Measurements from ENCODE around the gene SP9. TPM values are rescaled to one million over a fixed set of nuclear protein-coding genes. Genes with fewer than 3 reads are reported as not detected.
A peak's percentile ranks its signal among the peaks of the same experiment; 100 is the strongest.

Gene SP9
- total RNA-seq, 1 donor = not detected

DNA sequence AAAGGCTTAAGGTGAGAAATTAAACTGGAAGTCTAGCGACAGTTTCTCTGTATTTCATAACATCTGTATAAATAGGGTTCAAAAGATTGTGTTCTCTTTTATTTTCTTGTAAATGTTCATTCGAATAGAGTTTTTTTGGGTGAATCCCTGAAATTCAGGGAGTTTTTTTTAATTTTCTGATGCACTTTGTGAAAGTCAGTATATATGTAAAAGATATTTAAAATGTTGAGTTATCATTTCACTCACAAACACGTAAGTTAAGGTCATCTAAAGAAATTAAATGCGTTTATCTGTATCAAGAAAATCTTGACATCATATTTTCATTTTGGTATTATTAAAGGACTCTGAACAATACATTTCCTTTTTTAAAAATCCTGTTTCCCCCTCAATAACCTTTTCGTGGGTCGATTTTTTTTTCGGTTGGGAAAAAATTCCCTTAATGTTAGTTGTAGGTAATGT, 3.4 kb downstream of the SP9 start:
- no peak overlapping the region for H3K4me2 ChIP-seq (ENCODE audit: insufficient read depth, low read length)
- H3K4me1 ChIP-seq (ENCODE audit: insufficient read depth, low read length) = peaks cover 17% of the 10 kb centered on the region

DNA sequence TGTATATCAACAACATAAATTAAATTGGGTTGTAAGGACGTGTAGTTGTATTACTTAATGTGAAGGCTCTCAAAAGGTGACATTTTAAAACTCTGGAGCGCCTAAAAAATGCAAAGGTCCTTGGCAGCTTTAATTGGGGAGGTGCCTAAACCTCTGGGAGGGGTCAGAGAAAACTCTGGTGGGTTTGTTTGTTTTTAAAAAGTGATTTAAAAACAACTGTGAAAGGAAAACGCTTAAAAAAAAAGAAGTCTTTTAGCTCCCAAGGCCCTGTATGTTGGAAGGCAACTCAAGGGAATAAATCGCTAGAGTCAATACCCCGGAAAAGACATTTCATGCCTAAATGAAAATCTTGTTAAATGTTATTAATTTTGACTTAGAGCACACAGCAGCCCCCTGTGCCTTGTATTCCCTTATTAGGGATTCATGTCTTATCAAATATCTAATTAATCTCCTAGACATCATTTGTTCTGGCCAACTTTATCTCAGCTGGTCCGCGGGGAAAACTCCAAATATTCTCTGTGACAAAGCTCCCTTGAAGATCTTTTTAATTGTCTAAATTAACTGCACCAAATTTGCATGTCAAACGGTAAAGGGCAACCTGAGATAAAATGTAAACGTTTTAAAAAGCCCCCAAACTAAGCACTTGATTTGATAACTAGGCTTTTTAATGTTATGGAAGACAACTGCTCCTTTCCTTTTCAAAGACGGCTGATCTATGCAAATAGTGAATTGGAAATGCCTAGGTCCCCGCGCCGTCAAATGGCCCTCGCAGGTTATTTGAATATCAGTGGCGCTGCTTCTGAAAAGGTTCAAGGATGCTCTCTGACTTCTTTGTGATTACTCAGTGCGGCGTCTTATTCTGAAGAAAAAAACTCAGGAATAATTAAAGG, 4.2 kb downstream of the SP9 start:
- peaks cover 6% of the 10 kb centered on the region for H4K20me1 ChIP-seq (ENCODE audit: insufficient read depth, low read length)
- H3K4me1 ChIP-seq (ENCODE audit: insufficient read depth, low read length) = peaks cover 12% of the 10 kb centered on the region
- H3K79me2 ChIP-seq (ENCODE audit: insufficient read depth, low read length) = no peaks in the 10 kb centered on the region
- H3K27ac ChIP-seq (ENCODE audit: low read depth, low read length) = no peak overlapping the region
- no peaks in the 10 kb centered on the region for H3K36me3 ChIP-seq (ENCODE audit: insufficient read depth, low read length)
- H3K9me3 ChIP-seq (ENCODE audit: low read depth, low read length) = no peaks in the 10 kb centered on the region
- DNase-seq (ENCODE audit: insufficient read length, low spot score, missing footprints) = peak; percentile 75
- H3K27me3 ChIP-seq (ENCODE audit: insufficient read depth, low read length) = peaks cover 98% of the 10 kb centered on the region
- H2AFZ ChIP-seq (ENCODE audit: low read length) = no peak overlapping the region
- no peak overlapping the region for H3K4me2 ChIP-seq (ENCODE audit: insufficient read depth, low read length)
- no peak overlapping the region for H3K4me3 ChIP-seq (ENCODE audit: insufficient read depth, low read length)
- TF ChIP-seq, protein P1, sequence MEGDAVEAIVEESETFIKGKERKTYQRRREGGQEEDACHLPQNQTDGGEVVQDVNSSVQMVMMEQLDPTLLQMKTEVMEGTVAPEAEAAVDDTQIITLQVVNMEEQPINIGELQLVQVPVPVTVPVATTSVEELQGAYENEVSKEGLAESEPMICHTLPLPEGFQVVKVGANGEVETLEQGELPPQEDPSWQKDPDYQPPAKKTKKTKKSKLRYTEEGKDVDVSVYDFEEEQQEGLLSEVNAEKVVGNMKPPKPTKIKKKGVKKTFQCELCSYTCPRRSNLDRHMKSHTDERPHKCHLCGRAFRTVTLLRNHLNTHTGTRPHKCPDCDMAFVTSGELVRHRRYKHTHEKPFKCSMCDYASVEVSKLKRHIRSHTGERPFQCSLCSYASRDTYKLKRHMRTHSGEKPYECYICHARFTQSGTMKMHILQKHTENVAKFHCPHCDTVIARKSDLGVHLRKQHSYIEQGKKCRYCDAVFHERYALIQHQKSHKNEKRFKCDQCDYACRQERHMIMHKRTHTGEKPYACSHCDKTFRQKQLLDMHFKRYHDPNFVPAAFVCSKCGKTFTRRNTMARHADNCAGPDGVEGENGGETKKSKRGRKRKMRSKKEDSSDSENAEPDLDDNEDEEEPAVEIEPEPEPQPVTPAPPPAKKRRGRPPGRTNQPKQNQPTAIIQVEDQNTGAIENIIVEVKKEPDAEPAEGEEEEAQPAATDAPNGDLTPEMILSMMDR (IDR thresholded peaks at IDR 0.05; ENCODE audit: extremely low read depth, low read depth, low read length) = no peak

More for the DNA sequence above, 3.4 kb downstream of the SP9 start:
- Histone ChIP-seq H4K20me1 (ENCODE audit: insufficient read depth, low read length) (peaks cover 6% of the 10 kb centered on the region), H2AFZ (ENCODE audit: low read length) (no peak overlapping the region), H3K4me3 (ENCODE audit: insufficient read depth, low read length) (no peak overlapping the region), H3K9me3 (ENCODE audit: low read depth, low read length) (no peaks in the 10 kb centered on the region), H3K27ac (ENCODE audit: low read depth, low read length) (no peak overlapping the region), H3K79me2 (ENCODE audit: insufficient read depth, low read length) (no peaks in the 10 kb centered on the region), H3K27me3 (ENCODE audit: insufficient read depth, low read length) (peaks cover 98% of the 10 kb centered on the region), H3K36me3 (ENCODE audit: insufficient read depth, low read length) (no peaks in the 10 kb centered on the region)
- DNase-seq (ENCODE audit: insufficient read length, low spot score, missing footprints) = peak; percentile 83
- TF ChIP-seq, protein P1 (IDR thresholded peaks at IDR 0.05; ENCODE audit: extremely low read depth, low read depth, low read length) = no peak

DNA sequence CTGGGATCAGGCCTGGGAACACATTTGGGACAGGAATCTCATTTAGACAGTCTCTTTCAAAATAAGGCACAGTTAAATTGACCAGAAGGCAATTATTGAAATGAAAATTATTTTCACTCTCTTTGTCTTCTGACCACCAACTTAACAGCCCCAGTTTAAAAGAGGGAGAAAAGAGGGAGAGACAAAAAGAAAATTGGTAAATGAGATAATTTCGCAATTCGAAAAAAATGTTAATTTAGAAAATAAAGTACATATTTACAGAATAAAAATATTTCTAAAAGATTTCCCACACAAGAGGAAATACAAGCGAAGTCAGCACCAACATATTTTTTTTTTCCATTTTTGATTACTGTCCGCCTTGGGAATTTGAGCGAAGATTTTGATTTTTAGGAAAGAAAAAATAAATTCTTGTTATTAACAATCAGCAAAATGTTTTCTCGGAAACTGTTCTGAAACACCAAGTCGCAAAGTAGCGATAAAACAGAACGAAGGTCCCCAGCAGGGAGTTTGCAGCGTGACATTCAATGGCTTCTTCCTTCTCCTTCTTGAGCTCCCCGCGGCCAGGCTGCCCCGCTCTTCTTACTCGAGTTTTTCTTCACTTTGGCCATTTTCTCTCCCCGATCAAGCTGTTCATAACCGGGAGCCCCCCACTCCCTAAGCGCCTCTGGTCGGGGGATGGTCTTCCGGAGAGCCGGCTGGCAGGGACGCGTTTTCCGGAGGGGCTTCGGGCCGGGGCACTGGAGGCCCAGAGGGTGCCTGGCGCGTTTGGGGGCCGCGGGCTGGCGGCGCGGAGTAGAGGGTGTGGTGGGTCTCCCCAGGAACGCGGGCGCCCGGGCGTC, 5.0 kb downstream of the SP9 start:
- Histone ChIP-seq H2AFZ (ENCODE audit: low read length) (no peak overlapping the region), H3K79me2 (ENCODE audit: insufficient read depth, low read length) (no peaks in the 10 kb centered on the region), H3K27me3 (ENCODE audit: insufficient read depth, low read length) (peaks cover 99% of the 10 kb centered on the region), H4K20me1 (ENCODE audit: insufficient read depth, low read length) (peaks cover 6% of the 10 kb centered on the region), H3K27ac (ENCODE audit: low read depth, low read length) (no peak overlapping the region), H3K36me3 (ENCODE audit: insufficient read depth, low read length) (no peaks in the 10 kb centered on the region), H3K4me3 (ENCODE audit: insufficient read depth, low read length) (no peak overlapping the region), H3K4me2 (ENCODE audit: insufficient read depth, low read length) (peak overlapping the region; percentile 56), H3K9me3 (ENCODE audit: low read depth, low read length) (no peaks in the 10 kb centered on the region), H3K4me1 (ENCODE audit: insufficient read depth, low read length) (peaks cover 12% of the 10 kb centered on the region)
- TF ChIP-seq, protein P1 (IDR thresholded peaks at IDR 0.05; ENCODE audit: extremely low read depth, low read depth, low read length) = no peak
- peak; percentile 73 for DNase-seq (ENCODE audit: insufficient read length, low spot score, missing footprints)

Data from osteoblast (primary cell).